Astrocyte of the spinal cord (primary cell): Measurements from ENCODE around the gene ARHGAP28.
"Not testable (repeated sequence)": the region's sequence is repeated elsewhere in the genome, so short reads cannot be mapped to it uniquely, and the experiment has no call there.

Experiments used
- DNase-seq: peaks from one replicate; pipeline ENCODE4 v3.0.0; 2011; ENCODE audit warnings: low read depth, low spot score
- H3K4me3 ChIP-seq: 2 replicates; pipeline ENCODE4 v1.5.1; 2011; ENCODE audit warnings: low read depth, mild to moderate bottlenecking, low read length, moderate library complexity
- CTCF ChIP-seq: IDR thresholded peaks from 2 replicates; pipeline ENCODE4 v1.5.1; 2012; ENCODE audit warnings: low read depth, mild to moderate bottlenecking, low read length, inconsistent platforms
- in situ Hi-C: cut with HindIII; loops from 2 replicates; pipeline ENCODE4 v1.10.0; 2017; ENCODE audit warnings: low sequenced_read_pairs

The ARHGAP28 gene

GRCh38 chr18:6797171-6797570, 67.7 kb downstream of the ARHGAP28 start:
- H3K4me3 ChIP-seq = no peak overlapping the region
- TF ChIP-seq CTCF = no peak
- in situ Hi-C loops = no loop called here
- no peak for DNase-seq

GRCh38 chr18:6798896-6799295, 69.4 kb downstream of the ARHGAP28 start:
- H3K4me3 ChIP-seq = no peak overlapping the region
- DNase-seq = no peak
- no peak for TF ChIP-seq CTCF
- in situ Hi-C loops = no loop called here

- DNase-seq, in situ Hi-C loops, H3K4me3 ChIP-seq: not testable (repeated sequence)
Observed at GRCh38 chr18:6800309-6800708, 70.8 kb downstream of the ARHGAP28 start.

- H3K4me3 ChIP-seq = no peak overlapping the region
- no peak for DNase-seq
- in situ Hi-C loops = no loop called here
Observed at GRCh38 chr18:6807515-6808257, 78.2 kb downstream of the ARHGAP28 start.

GRCh38 chr18:6810191-6810590, 80.7 kb downstream of the ARHGAP28 start:
- in situ Hi-C loops = no loop called here
- H3K4me3 ChIP-seq = no peak overlapping the region
- no peak for DNase-seq
- no peak for TF ChIP-seq CTCF

More at GRCh38 chr18:6807515-6808257, 78.2 kb downstream of the ARHGAP28 start:
- TF ChIP-seq CTCF = no peak

- in situ Hi-C loops = no loop called here
- no peak for TF ChIP-seq CTCF
- H3K4me3 ChIP-seq = no peak overlapping the region
- peak; percentile 7 for DNase-seq
Observed at GRCh38 chr18:6811816-6812215, 82.3 kb downstream of the ARHGAP28 start.

GRCh38 chr18:6814882-6815425, 85.4 kb downstream of the ARHGAP28 start:
- DNase-seq = no peak
- in situ Hi-C loops = no loop called here
- H3K4me3 ChIP-seq = no peak overlapping the region
- TF ChIP-seq CTCF = no peak
